B cell (primary cell): ENCODE data around the gene RNF10. TPM values are rescaled to one million over a fixed set of nuclear protein-coding genes. Genes with fewer than 3 reads are reported as not detected.
"Not testable (repeated sequence)": the region's sequence is repeated elsewhere in the genome, so short reads cannot be mapped to it uniquely, and the experiment has no call there.

ENCODE experiments used
- ATAC-seq: fragments of 200-7000 bp; cut with Tn5 transposase; one replicate; pipeline ENCODE4 v1.10.0; 2021; ENCODE audit warnings: low read depth, mild to moderate bottlenecking, moderate number of reproducible peaks, moderate library complexity
- CTCF ChIA-PET: fragments of 350-600 bp; sonication (Branson Sonifier 250); formaldehyde crosslinking; loops from one replicate; lab custom pipeline; 2021; ENCODE audit warnings: antibody characterized with exemption, inconsistent platforms; lab: Charles Lee
- POLR2A ChIA-PET: fragments of 350-600 bp; sonication (Branson Sonifier 250); formaldehyde crosslinking; loops from one replicate; lab custom pipeline; 2021; ENCODE audit warnings: antibody characterized with exemption; lab: Charles Lee
- DNase-seq: peaks from one replicate; pipeline ENCODE4 v3.0.0; 2013
- H2AFZ ChIP-seq: 2 replicates; pipeline ENCODE4 v1.6.1; 2012; ENCODE audit warnings: mild to moderate bottlenecking, low read depth, low read length; ENCODE audit not compliant: insufficient read depth, poor library complexity, severe bottlenecking
- H3K27ac ChIP-seq, 2 donors: 1 replicate in 1 of 2; 2 replicates in 1 of 2; pipeline ENCODE4 v1.5.1; 2012 to 2013; ENCODE audit warnings: low read length in 2 of 2, mild to moderate bottlenecking in 2 of 2, moderate library complexity in 1 of 2
- H3K27me3 ChIP-seq, 4 experiments: fragments of 200-600 bp in 1 of 4; sonication (generic) in 1 of 4; replicated peaks in 1 of 4; 1 replicate in 2 of 4; 2 replicates in 2 of 4; pipeline versions ENCODE4 v1.6.1 to v1.7.0; 2013 to 2016; ENCODE audit warnings: low read length in 3 of 4, mild to moderate bottlenecking in 2 of 4, mixed read lengths in 1 of 4, moderate library complexity in 1 of 4; ENCODE audit not compliant: insufficient read depth in 4 of 4, control insufficient read depth in 3 of 4; ENCODE audit errors: control extremely low read depth in 1 of 4
- H3K36me3 ChIP-seq, 2 experiments: replicated peaks in 1 of 2; 1 replicate in 1 of 2; 2 replicates in 1 of 2; pipeline versions ENCODE4 v1.6.1 to v1.7.1; 2013; ENCODE audit warnings: low read length in 1 of 2; ENCODE audit not compliant: insufficient read depth in 2 of 2, control insufficient read depth in 1 of 2; ENCODE audit errors: control extremely low read depth in 1 of 2, extremely low read depth in 1 of 2
- H3K4me1 ChIP-seq, 2 donors: fragments of 200-600 bp in 1 of 2; sonication (generic) in 1 of 2; 1 replicate in 1 of 2; 2 replicates in 1 of 2; pipeline versions ENCODE4 v1.5.1 to v1.6.1; 2013 to 2017; ENCODE audit warnings: low read length in 2 of 2; ENCODE audit not compliant: control insufficient read depth in 2 of 2, insufficient read depth in 2 of 2
- H3K4me2 ChIP-seq: replicated peaks from 2 replicates; pipeline ENCODE3; 2012; ENCODE audit warnings: mild to moderate bottlenecking, low read depth, low read length; ENCODE audit not compliant: poor library complexity, severe bottlenecking
- H3K4me3 ChIP-seq, 5 experiments: fragments of 200-600 bp in 1 of 5; sonication (generic) in 1 of 5; 1 replicate in 3 of 5; 2 replicates in 2 of 5; pipeline versions ENCODE4 v1.5.1 to v1.7.0; 2011 to 2016; ENCODE audit warnings: low read length in 4 of 5, mild to moderate bottlenecking in 4 of 5, low read depth in 2 of 5, control low read depth in 1 of 5, moderate library complexity in 1 of 5; ENCODE audit not compliant: insufficient read depth in 1 of 5; ENCODE audit errors: control extremely low read depth in 1 of 5, extremely low read depth in 1 of 5
- H3K79me2 ChIP-seq: fragments of 200-600 bp; sonication (generic); one replicate; pipeline ENCODE4 v1.6.0; 2016; ENCODE audit warnings: low read length; ENCODE audit not compliant: control insufficient read depth, insufficient read depth
- H3K9ac ChIP-seq: fragments of 200-600 bp; sonication (generic); 2 replicates; pipeline ENCODE4 v1.6.1; 2017; ENCODE audit warnings: mild to moderate bottlenecking, low read length, moderate library complexity
- H3K9me3 ChIP-seq, 3 donors: one replicate each; pipeline versions ENCODE4 v1.6.1 to v1.7.1; 2013; ENCODE audit warnings: low read length in 2 of 3; ENCODE audit not compliant: control insufficient read depth in 2 of 3, insufficient read depth in 1 of 3; ENCODE audit errors: control extremely low read depth in 1 of 3
- H4K20me1 ChIP-seq: 2 replicates; pipeline ENCODE4 v1.6.0; 2012; ENCODE audit warnings: mild to moderate bottlenecking, low read length; ENCODE audit not compliant: insufficient read depth, control insufficient read depth, poor library complexity, severe bottlenecking
- H3K27ac Mint-ChIP-seq: one replicate; pipeline ENCODE4 v1.8.0; 2021; ENCODE audit warnings: mixed read lengths
- H3K27me3 Mint-ChIP-seq: one replicate; pipeline ENCODE4 v1.8.0; 2021; ENCODE audit warnings: mixed read lengths
- H3K4me1 Mint-ChIP-seq: one replicate; pipeline ENCODE4 v1.8.0; 2021; ENCODE audit warnings: mixed read lengths
- H3K4me3 Mint-ChIP-seq: one replicate; pipeline ENCODE4 v1.8.0; 2021; ENCODE audit warnings: mixed read lengths
- H3K9me3 Mint-ChIP-seq: one replicate; pipeline ENCODE4 v1.8.0; 2022; ENCODE audit warnings: mixed read lengths; ENCODE audit not compliant: insufficient read depth
- CTCF ChIP-seq: fragments of 200-600 bp; IDR thresholded peaks from one replicate; pipeline ENCODE4 v1.8.0; 2022; ENCODE audit warnings: antibody characterized with exemption, mild to moderate bottlenecking
- EZH2 ChIP-seq: IDR thresholded peaks from 2 replicates; pipeline ENCODE4 v1.6.1; 2012; ENCODE audit warnings: borderline replicate concordance, low read depth, mild to moderate bottlenecking, moderate library complexity, low read length; ENCODE audit not compliant: insufficient read depth, poor library complexity, severe bottlenecking
- WGBS: methylation state at CpG from one replicate; pipeline ENCODE4 v1.1.5; 2013; ENCODE audit warnings: missing lambda C conversion rate; ENCODE audit not compliant: insufficient coverage; 5-methylcytosine and 5-hydroxymethylcytosine counted together
- intact Hi-C: fragments of 100-400 bp; cut with micrococcal nuclease; formaldehyde crosslinking; loops from one replicate; pipeline ENCODE4 v1.10.0; 2022
- polyA plus RNA-seq: library from polyadenylated mRNA; depleted of rRNA; stranded (reverse); fragments of >200 nt; gene quantifications from 2 replicates; pipeline ENCODE4 v1.2.3, GENCODE V29; 2012
- total RNA-seq, 2 donors: library from RNA; stranded (reverse); fragments of 120-200 nt in 1 of 2; gene quantifications; 1 replicate in 1 of 2; 2 replicates in 1 of 2; pipeline versions ENCODE4 v1.2.3 to v1.2.4, GENCODE V29; 2013 to 2022

The RNF10 gene
- total and polyA plus RNA-seq, 2 donors (not counting 1 experiment from before 2014, with no cell fraction given): 163 to 236 TPM

DNA sequence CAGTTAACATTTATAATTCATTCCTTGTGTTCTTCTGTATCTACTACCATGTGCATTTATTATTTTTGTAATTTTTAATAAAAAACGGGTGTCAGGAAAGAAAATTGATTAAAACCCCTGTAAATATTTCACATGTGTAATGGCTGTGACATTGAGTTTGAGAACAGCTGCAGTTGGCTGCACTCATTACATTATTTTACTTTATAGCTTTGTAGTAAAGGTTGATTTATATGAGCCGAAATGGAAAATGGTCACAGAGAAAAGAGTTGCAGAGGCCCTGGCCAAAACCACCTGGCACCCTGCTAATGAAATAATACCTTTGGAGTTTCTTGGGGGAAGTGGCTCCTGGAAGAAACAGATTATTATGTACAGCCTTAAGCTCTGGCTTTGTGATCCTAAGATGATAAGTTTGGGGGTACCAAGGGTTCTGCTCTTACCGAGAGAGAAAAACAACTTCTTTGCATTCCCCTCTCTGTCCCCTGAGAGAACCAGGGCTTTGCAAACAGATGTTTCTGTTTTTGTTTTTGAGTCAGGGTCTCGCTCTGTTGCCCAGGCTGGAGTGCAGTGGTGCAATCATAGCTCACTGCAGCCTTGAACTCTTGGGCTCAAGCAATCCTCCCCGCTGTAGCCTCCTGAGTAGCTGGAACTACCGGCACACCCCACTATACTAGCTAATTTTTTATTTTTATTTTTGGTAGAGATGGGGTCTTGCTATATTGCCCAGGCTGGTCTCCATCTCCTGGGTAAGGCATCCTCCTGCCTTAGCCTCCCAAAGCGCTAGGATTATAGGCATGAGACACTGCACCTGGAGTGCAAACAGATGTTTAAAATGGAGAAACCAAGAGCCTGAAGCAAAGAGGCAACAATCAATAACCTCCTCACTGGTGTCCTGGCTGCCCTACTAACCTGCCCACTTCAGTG lies 47.9 kb upstream of the RNF10 start:
- DNase-seq (no peak), ATAC-seq (no peak)
- Histone ChIP-seq H3K4me1 (no peaks in the 10 kb centered on the region), H3K79me2 (no peaks in the 10 kb centered on the region), H2AFZ (no peak overlapping the region), H3K27ac (no peak overlapping the region), H3K9me3 (no peaks in the 10 kb centered on the region), H3K4me2 (no peak overlapping the region), H3K36me3 (no peaks in the 10 kb centered on the region), H3K9ac (no peak overlapping the region), H3K4me3 (no peak overlapping the region), H3K27me3 (no peaks in the 10 kb centered on the region), H4K20me1 (no peaks in the 10 kb centered on the region)
- Mint-ChIP-seq H3K27me3 (no peaks in the 10 kb centered on the region), H3K27ac (no peak overlapping the region), H3K4me3 (no peak overlapping the region), H3K4me1 (peaks cover 3% of the 10 kb centered on the region), H3K9me3 (no peaks in the 10 kb centered on the region)
- 67% methylated on average over 1 of the region's 7 CpGs for WGBS
- ChIA-PET POLR2A (interaction anchor here (0.6 kb wide), 1 partner anchor 26 kb away, joined by 8 read pairs; no protein-coding TSS in a partner anchor), CTCF (no interaction called here)
- TF ChIP-seq EZH2 (no peak), CTCF (no peak)
- intact Hi-C loops: no loop called here

- H3K4me3 Mint-ChIP-seq, H3K4me1 Mint-ChIP-seq, H3K36me3 ChIP-seq, DNase-seq, H4K20me1 ChIP-seq, H3K9me3 Mint-ChIP-seq, intact Hi-C loops, H3K27ac ChIP-seq, H3K79me2 ChIP-seq, CTCF ChIA-PET, H3K27me3 Mint-ChIP-seq, H3K27ac Mint-ChIP-seq, H3K4me3 ChIP-seq, POLR2A ChIA-PET, H3K9me3 ChIP-seq, H3K4me2 ChIP-seq, H3K27me3 ChIP-seq, H3K9ac ChIP-seq, H3K4me1 ChIP-seq, H2AFZ ChIP-seq, ATAC-seq: not testable (repeated sequence)
- WGBS: 80% methylated on average over 5 of the region's 7 CpGs
Measured at GRCh38 chr12:120487552-120487951, 46.6 kb upstream of the RNF10 start.
